Measurements from ENCODE around the gene ZNF780B. TPM values are rescaled to one million over a fixed set of nuclear protein-coding genes. Genes with fewer than 3 reads are reported as not detected.

The ZNF780B gene
- total and polyA plus RNA-seq, 7 donors, result 0.69 to 30.7 (median 16.0) TPM

DNA sequence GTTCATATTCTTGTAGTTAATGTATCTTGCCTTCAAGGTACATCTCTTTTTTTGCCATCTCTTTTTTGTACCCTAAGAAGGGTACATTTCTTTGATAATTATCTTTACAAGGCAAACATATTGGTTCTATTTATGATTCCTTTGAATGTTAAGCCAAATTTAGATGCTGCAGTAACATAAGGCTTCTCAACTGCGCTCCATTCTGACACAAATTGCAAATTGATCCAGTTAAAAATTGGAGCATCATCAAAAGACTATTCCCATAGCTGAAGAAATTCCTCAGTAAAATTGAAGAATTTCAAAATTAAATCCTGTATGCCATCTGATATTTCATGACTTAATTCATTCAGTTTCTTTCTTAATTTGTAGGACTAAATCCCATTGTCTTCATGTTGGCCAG is 37.4 kb upstream of the ZNF780B start:
- no peak overlapping the region for H3K27ac ChIP-seq
- 95 to 96% methylated on average over 1 of the region's 1 CpG for WGBS, 2 donors
- intact Hi-C loops (cut with DNase I), result no loop called here

GRCh38 chr19:40091205-40092129 is 35.4 kb upstream of the ZNF780B start:
- intact Hi-C loops (cut with DNase I), result no loop called here
- no peak for TF ChIP-seq EP300 (IDR thresholded peaks at IDR 0.05)
- TF ChIP-seq CTCF (IDR thresholded peaks at IDR 0.05), result no peak
- no peak for TF ChIP-seq POLR2AphosphoS5 (IDR thresholded peaks at IDR 0.05)
- no peak for TF ChIP-seq POLR2A (IDR thresholded peaks at IDR 0.05)
- no peak for DNase-seq
- H3K4me1 ChIP-seq, result peaks cover 0 to 18% (median 13%) of the 10 kb centered on the region in 4 donors
- H3K9me3 ChIP-seq, result no peaks in the 10 kb centered on the region
- H3K27ac ChIP-seq, result peak overlapping the region; percentile 86 to 93 (median 92)
- WGBS, 2 donors, result 39 to 44% methylated on average over 10 of the region's 10 CpGs
- H3K4me3 ChIP-seq, result peak overlapping the region; percentile 64 to 86 (median 82)
- no peaks in the 10 kb centered on the region for H3K36me3 ChIP-seq
- H3K27me3 ChIP-seq, result peaks cover 0 to 15% (median 0%) of the 10 kb centered on the region in 3 donors

More for the DNA sequence above, 37.4 kb upstream of the ZNF780B start:
- DNase-seq, result no peak
- Histone ChIP-seq H3K4me1 (peaks cover 0 to 18% (median 13%) of the 10 kb centered on the region in 4 donors), H3K36me3 (no peaks in the 10 kb centered on the region), H3K9me3 (no peaks in the 10 kb centered on the region), H3K4me3 (no peak overlapping the region), H3K27me3 (peaks cover 0 to 15% (median 0%) of the 10 kb centered on the region in 3 donors)
- TF ChIP-seq POLR2A (IDR thresholded peaks at IDR 0.05), result no peak
- TF ChIP-seq POLR2AphosphoS5 (IDR thresholded peaks at IDR 0.05), result no peak
- no peak for TF ChIP-seq CTCF (IDR thresholded peaks at IDR 0.05)
- TF ChIP-seq EP300 (IDR thresholded peaks at IDR 0.05), result no peak

DNA sequence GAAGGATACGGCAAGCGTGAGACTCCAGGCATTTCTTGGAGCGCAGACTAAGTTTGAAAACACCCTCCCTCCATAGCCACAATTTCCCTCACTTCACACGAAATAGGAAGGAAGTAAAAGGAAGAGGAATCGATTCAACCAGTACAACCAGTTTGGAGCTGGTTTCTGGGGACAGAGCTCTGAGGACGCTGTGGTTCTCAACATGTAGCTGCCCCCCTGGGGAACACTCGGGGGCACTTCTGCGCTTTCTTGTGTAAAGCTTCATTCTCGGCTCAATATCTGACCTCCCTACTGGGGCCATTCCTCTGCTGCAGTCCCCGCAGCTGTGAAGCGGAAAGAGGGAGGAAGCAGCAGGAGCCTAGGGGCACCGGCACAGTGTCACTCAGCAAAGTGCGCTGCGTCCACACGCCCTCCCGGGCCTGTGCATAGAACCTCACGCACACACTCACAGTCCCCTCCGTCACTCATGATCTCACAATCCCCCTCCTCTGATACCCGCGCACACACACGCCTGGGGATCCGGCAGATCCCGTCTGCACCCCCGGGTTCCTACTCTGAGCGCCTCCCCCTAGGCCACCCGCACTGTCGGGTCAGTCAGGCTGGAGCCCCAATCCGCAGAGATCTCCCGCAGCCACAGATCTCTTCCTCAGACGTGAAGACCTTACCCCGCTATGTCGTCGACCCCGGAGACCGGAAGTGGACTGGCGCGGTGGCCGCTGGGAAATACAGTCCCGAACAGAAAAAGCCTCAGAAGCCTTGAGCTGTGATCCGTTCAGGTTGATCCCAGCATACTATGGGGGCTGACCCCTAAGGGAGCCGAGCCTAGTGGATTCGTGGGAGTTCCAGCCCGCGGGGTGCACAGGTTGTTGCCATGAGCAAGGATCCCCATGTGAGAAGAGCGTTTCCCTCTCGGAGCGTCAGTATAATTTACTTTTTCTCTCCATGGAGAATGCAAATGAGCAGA is 34.5 kb upstream of the ZNF780B start, which contains the start of gene ZNF780A:
ZNF780A (minus strand) TSS at position 703 of the 964 bp plus-strand sequence. CDS start 6,190 bp downstream, outside the sequence.
- 0% methylated on average over 47 of the region's 47 CpGs for WGBS, 2 donors
- intact Hi-C loops (cut with DNase I), result no loop called here
- DNase-seq, result peak; percentile 86

More for the DNA sequence above, 34.5 kb upstream of the ZNF780B start, which contains the start of gene ZNF780A:
- H3K27me3 ChIP-seq, result peaks cover 0 to 7% (median 0%) of the 10 kb centered on the region in 3 donors
- H3K4me3 ChIP-seq, result peak within 1 kb of the TSS; percentile 64 to 86 (median 82)
- H3K27ac ChIP-seq, result peak within 1 kb of the TSS; percentile 86 to 93 (median 92)
- H3K36me3 ChIP-seq, result no peaks in the 10 kb centered on the region
- TF ChIP-seq POLR2AphosphoS5 (IDR thresholded peaks at IDR 0.05) (peak in 3 of 4 donors; percentile 66 to 73 (median 71)), EP300 (IDR thresholded peaks at IDR 0.05) (peak in 1 of 4 donors; percentile 21), CTCF (IDR thresholded peaks at IDR 0.05) (no peak), POLR2A (IDR thresholded peaks at IDR 0.05) (peak in 1 of 2 donors; percentile 4)
- H3K9me3 ChIP-seq, result no peaks in the 10 kb centered on the region
- peaks cover 0 to 18% (median 13%) of the 10 kb centered on the region in 4 donors for H3K4me1 ChIP-seq
